HG03575 (cell line): Measurements from ENCODE around the gene VPS26A.
"Not testable (repeated sequence)": the region's sequence is repeated elsewhere in the genome, so short reads cannot be mapped to it uniquely, and the experiment has no call there.

ENCODE experiments used
- ATAC-seq: cut with Tn5 transposase; IDR thresholded peaks from one replicate; pipeline ENCODE4 v1.9.1; 2021; ENCODE audit not compliant: unreplicated experiment, insufficient number of reproducible peaks, low FRiP score; ENCODE audit errors: extremely low read depth

The VPS26A gene

DNA sequence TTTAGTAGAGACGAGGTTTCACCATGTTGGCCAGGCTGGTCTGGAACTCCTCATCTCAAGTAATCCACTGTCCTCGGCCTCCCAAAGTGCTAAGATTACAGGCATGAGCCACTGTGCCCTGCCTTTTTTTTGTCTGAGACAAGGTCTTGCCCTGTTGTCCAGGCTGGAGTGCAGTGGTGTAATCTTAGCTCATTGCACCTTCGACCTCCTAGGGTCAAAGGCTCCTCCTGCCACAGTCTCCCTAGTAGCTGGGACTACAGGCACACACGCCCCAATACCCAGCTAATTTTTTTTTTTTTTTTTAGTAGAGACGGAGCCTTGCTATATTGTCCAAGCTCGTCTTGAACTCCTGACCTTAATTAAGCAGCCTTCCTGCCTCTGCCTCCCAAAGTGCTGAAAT lies 29.2 kb downstream of the VPS26A start:
- ATAC-seq = no peak

- no peak for ATAC-seq
These were observed 36.8 kb downstream of the VPS26A start for GRCh38 chr10:69160809-69161241.

DNA sequence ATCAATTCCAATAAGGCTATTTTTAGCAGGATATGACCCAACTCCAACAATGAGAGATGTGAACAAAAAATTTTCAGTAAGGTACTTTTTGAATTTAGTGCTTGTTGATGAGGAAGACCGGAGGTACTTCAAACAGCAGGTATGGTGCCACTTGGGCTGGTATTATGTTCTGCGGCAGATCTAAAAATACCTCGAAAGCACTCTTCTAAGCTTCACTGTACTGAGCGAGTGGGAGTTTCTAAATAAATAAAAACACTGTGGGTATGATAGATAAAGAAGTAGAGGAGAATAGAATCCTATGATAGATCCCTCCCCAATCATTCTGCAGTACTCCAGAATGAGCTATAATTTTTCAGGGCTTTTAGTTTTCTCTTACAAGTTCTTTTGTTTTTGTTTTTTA lies 44.5 kb downstream of the VPS26A start:
- no peak for ATAC-seq

DNA sequence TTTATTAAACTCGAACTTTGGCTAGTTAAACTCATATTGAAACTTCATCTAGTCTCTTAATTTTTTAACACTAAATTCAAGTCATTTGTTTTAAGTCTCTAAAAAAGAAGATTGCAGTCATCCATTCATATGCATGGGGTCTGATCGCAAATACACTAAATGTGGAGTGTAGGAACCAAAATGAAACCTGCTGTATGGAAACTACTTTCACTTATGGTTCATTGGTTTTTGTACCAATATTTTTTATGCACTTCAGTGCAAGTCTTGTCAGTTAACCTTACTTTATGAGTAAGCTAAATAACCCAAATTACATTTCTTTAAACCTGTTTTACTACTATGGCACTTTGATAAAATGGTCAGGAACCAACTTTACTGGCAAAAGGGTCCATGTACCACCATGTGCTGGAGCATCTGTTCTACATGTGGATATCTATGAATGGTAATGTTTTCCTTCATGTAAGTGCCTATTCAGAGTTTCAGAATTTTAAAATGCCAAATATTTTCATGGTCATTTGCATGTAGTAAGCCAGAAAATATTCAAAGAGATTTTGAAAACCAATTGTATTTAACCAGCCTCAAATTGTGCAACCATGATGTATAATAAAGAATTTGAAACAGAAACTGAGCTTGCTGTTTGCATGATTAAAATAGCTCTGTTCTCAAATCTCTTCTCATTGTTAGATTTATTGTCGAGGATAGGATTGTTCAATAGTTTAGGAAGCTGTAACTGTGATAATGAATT lies 48.4 kb downstream of the VPS26A start:
- no peak for ATAC-seq

DNA sequence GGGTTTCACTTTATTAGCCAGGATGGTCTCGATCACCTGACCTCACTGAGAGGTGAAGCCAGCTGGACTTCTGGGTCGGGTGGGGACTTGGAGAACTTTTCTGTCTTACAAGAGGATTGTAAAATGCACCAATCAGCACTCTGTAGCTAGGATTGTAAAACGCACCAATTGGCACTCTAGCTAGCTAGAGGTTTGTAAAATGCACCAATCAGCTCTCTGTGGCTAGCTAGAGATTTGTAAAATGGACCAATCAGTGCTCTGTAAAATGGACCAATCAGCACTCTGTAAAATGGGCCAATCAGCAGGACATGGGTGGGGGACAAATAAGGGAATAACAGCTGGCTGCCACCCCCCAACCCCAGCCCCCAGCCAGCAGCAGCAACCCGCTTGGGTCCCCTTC lies 51.3 kb downstream of the VPS26A start:
- ATAC-seq = not testable (repeated sequence)

DNA sequence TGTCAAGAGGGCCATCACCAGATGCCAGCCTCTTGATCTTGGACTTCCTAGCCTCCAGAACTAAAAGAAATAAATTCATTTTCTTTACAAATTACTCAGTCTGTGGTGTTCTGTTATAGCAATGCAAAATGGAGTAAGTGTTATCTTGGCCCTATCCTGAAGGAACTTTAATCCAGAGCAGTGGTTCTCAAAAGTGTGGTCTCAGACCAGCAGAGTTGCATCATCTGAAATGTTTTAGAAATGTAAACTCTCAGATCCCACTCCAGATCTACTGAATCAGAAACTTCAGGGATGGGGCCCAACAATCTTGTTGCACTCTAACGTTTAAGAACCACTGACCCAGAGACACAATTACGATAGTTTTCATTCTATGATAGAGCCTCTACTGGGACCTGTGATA lies 52.8 kb downstream of the VPS26A start:
- no peak for ATAC-seq

GRCh38 chr10:69179089-69179742 lies 55.2 kb downstream of the VPS26A start:
- no peak for ATAC-seq

GRCh38 chr10:69179743-69180524 lies 56.0 kb downstream of the VPS26A start, which contains the start of gene SUPV3L1:
Gene SUPV3L1 (plus strand): TSS chr10:69180234. CDS start chr10:69180292, 58 bp downstream.
- no peak for ATAC-seq

GRCh38 chr10:69180525-69181204 lies 56.7 kb downstream of the VPS26A start:
- ATAC-seq = no peak

DNA sequence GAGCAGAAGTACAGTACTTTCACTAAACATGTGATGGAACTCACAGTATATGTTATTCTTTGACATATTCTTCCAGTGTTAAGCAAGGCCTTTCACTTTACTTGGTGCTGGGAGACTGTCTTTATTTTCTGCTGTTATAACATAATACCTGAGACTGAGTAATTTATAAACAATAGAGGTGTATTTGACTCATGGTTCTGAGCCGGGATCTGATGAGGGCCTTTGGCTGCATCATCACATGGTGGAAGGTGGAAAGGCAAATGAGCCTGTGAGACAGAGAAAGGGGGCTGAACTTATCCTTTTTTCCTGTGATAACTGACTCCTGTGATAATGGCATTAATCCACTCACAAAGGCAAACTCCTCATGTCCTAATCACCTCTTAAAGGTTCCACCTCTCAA lies 57.5 kb downstream of the VPS26A start:
- no peak for ATAC-seq

DNA sequence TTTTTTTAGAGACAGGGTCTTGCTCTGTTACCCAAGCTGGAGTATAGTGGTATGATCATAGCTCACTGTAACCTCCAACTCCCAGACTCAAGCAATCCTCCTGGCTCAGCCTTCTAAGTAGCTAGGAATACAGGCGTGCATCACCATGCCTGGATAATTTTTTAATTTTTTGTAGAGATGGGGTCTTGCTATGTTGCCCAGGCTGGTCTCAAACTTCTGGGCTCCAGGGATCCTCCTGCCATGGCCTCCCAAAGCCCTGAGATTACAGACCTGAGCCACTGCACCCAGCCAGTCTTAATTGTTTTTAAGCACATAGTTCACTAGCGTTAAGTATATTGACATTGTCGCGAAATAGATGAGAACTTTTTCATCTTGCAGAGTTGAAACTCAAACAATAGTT lies 58.0 kb downstream of the VPS26A start:
- no peak for ATAC-seq

DNA sequence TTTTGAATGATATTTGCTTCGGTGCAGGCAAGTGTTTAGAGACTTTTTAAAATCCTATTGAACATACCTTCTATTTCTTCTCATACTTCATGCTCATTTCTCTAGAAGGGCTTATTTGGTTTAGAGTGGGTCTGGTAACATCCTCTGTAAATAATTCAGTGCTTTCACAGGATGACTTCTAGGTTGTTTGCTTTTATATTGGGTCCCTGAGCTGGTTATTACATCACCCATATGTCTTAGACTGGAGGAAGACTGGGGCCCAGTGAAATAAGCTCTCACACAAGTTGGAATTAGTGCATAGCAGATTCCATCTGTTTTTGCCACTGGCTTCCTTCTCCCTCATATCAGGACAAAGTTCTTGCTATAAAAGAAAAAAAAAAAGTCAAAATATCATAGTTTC lies 62.5 kb downstream of the VPS26A start:
- no peak for ATAC-seq

DNA sequence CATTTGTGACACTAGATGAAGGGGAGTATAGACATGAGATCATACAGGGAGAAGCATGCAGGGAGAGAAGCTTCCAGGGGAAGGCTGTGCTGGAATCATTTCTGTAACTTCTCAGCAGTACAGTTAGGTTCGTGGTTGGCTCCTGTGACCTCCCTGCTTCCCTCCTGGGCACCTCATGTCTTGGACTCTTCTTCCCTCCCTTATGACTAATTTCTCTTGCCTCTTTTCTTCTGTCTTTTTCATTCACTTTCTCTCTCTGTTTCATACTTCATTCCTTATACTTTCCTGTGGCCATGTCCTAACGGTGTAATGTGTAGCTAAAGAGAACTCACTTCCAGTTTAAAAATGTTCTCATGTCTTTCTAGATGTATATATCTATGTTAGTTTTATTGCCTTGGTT lies 77.1 kb downstream of the VPS26A start:
- no peak for ATAC-seq

DNA sequence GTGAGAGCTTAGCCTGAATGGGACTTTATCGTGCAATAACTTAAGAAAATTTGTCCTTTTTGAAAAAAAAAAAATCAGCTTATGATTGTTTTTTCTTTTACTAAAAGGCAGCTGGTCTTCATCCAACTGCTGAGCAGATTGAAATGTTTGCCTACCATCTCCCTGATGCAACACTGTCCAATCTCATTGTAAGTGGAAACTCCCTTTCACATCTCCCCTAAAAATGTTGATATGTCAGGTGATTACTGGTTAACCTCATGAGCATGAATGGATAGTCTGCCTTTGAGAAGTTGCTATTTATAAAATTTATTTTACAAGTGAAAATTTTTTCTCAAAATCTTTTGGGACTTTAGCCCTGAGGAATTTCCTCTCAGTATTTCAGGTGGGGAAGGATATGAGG lies 78.4 kb downstream of the VPS26A start:
- no peak for ATAC-seq

- no peak for ATAC-seq
These were observed 84.8 kb downstream of the VPS26A start for GRCh38 chr10:69208761-69209160.

GRCh38 chr10:69209787-69210484 lies 86.0 kb downstream of the VPS26A start:
- ATAC-seq = no peak

GRCh38 chr10:69211104-69211503 lies 87.1 kb downstream of the VPS26A start:
- no peak for ATAC-seq

GRCh38 chr10:69211524-69211923 lies 87.5 kb downstream of the VPS26A start:
- ATAC-seq = no peak
